Measurements from ENCODE around the gene MAP1S.

The MAP1S gene

GRCh38 chr19:17687857-17688784 is 31.2 kb upstream of the MAP1S start, which contains the start of gene UNC13A:
TSS of gene UNC13A (minus strand) at chr19:17688354. CDS start at chr19:17688199, 155 bp downstream.
- peak in 44 of 56 donors; percentile 7 to 69 (median 32) for DNase-seq

- DNase-seq = no peak
These were observed 30.3 kb upstream of the MAP1S start for GRCh38 chr19:17688853-17689595.

- no peak for DNase-seq
These were observed 26.7 kb upstream of the MAP1S start for GRCh38 chr19:17692566-17692965.

- no peak for DNase-seq
These were observed 24.1 kb upstream of the MAP1S start for GRCh38 chr19:17695198-17695597.

GRCh38 chr19:17703824-17704463 is 15.3 kb upstream of the MAP1S start:
- peak in 31 of 56 donors; percentile 7 to 70 (median 29) for DNase-seq

GRCh38 chr19:17706750-17707181 is 12.5 kb upstream of the MAP1S start:
- peak in 35 of 56 donors; percentile 4 to 73 (median 43) for DNase-seq

- no peak for DNase-seq
These were observed 7.4 kb upstream of the MAP1S start for GRCh38 chr19:17711851-17712250.

- no peak for DNase-seq
These were observed 2.9 kb upstream of the MAP1S start for GRCh38 chr19:17716309-17716929.

GRCh38 chr19:17718550-17718946 is 732 bp upstream of the MAP1S start:
- DNase-seq = no peak

GRCh38 chr19:17719730-17720400 is 585 bp downstream of the MAP1S start:
- DNase-seq = peak in 7 of 56 donors; percentile 6 to 42 (median 22)

- DNase-seq = peak in 2 of 56 donors; percentile 6 to 10
These were observed 1.2 kb downstream of the MAP1S start for GRCh38 chr19:17720440-17720839.

- no peak for DNase-seq
These were observed 1.9 kb downstream of the MAP1S start for GRCh38 chr19:17721111-17721628.

- DNase-seq = peak in 5 of 56 donors; percentile 15 to 24 (median 16)
These were observed 2.5 kb downstream of the MAP1S start for GRCh38 chr19:17721821-17722220.

GRCh38 chr19:17722655-17723240 is 3.5 kb downstream of the MAP1S start:
- no peak for DNase-seq

- no peak for DNase-seq
These were observed 5.4 kb downstream of the MAP1S start for GRCh38 chr19:17724655-17725054.

GRCh38 chr19:17725422-17726078 is 6.3 kb downstream of the MAP1S start:
- DNase-seq = no peak

GRCh38 chr19:17726136-17726741 is 7.0 kb downstream of the MAP1S start:
- no peak for DNase-seq

GRCh38 chr19:17726964-17727773 is 7.9 kb downstream of the MAP1S start:
- no peak for DNase-seq
